GM18907 (cell line): Measurements from ENCODE around the gene ADAMTS14.

Experiments
- ATAC-seq: cut with Tn5 transposase; IDR thresholded peaks from one replicate; pipeline ENCODE4 v1.9.1; 2021; ENCODE audit warnings: mild to moderate bottlenecking, moderate library complexity; ENCODE audit not compliant: unreplicated experiment

ADAMTS14 gene

GRCh38 chr10:70810967-70811366 lies 138.7 kb downstream of the ADAMTS14 start:
- ATAC-seq = no peak

- no peak for ATAC-seq
These were observed 139.6 kb downstream of the ADAMTS14 start for GRCh38 chr10:70811881-70812280.
